ENCODE measurements around the gene SCN1A. TPM values are rescaled to one million over a fixed set of nuclear protein-coding genes. Genes with fewer than 3 reads are reported as not detected.

The SCN1A gene
- total RNA-seq, 1 donor from 2014 or later, result not detected

DNA sequence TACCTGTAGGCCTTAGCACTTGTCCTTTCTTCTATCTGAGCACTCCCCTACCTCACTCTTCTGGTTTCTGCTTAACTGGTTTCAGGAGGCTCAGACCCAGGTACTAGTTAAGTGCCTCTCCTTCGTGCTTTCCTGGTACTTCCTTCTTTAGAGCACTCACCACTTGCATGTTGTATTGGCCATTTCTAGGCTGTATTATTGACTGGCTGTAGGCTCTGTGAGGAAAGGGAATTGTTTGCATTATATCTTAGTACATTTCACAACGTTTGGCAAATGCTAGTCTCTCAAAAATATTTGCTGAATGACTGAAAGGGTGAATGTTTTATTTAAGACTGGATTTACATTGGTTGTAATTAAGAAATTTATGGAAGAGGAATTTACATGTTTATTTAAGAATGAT, 36.0 kb upstream of the SCN1A start:
- no peaks in the 10 kb centered on the region for H3K9me3 Mint-ChIP-seq
- POLR2A ChIA-PET, result no interaction called here
- CTCF ChIA-PET, result no interaction called here
- no peak for ATAC-seq (ENCODE audit: low read depth)
- TF ChIP-seq, protein P1, sequence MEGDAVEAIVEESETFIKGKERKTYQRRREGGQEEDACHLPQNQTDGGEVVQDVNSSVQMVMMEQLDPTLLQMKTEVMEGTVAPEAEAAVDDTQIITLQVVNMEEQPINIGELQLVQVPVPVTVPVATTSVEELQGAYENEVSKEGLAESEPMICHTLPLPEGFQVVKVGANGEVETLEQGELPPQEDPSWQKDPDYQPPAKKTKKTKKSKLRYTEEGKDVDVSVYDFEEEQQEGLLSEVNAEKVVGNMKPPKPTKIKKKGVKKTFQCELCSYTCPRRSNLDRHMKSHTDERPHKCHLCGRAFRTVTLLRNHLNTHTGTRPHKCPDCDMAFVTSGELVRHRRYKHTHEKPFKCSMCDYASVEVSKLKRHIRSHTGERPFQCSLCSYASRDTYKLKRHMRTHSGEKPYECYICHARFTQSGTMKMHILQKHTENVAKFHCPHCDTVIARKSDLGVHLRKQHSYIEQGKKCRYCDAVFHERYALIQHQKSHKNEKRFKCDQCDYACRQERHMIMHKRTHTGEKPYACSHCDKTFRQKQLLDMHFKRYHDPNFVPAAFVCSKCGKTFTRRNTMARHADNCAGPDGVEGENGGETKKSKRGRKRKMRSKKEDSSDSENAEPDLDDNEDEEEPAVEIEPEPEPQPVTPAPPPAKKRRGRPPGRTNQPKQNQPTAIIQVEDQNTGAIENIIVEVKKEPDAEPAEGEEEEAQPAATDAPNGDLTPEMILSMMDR (IDR thresholded peaks at IDR 0.05), result no peak
- intact Hi-C loops (cut with micrococcal nuclease), result no loop called here
- no peaks in the 10 kb centered on the region for H3K4me1 Mint-ChIP-seq
- no peaks in the 10 kb centered on the region for H3K27me3 Mint-ChIP-seq
- no peak overlapping the region for H3K4me3 Mint-ChIP-seq
- H3K27ac Mint-ChIP-seq, result no peak overlapping the region
- no peaks in the 10 kb centered on the region for H3K36me3 Mint-ChIP-seq (ENCODE audit: low read depth)
- no peak for DNase-seq

- ChIA-PET CTCF (no interaction called here), POLR2A (no interaction called here)
- DNase-seq, result no peak
- Mint-ChIP-seq H3K4me1 (no peaks in the 10 kb centered on the region), H3K27ac (no peak overlapping the region), H3K4me3 (no peak overlapping the region), H3K9me3 (no peaks in the 10 kb centered on the region), H3K36me3 (ENCODE audit: low read depth) (no peaks in the 10 kb centered on the region), H3K27me3 (peaks cover 3% of the 10 kb centered on the region)
- TF ChIP-seq, protein P1 (IDR thresholded peaks at IDR 0.05), result no peak
- no peak for ATAC-seq (ENCODE audit: low read depth)
- intact Hi-C loops (cut with micrococcal nuclease), result no loop called here
Measured at GRCh38 chr2:166158546-166158945, 30.7 kb upstream of the SCN1A start.

DNA sequence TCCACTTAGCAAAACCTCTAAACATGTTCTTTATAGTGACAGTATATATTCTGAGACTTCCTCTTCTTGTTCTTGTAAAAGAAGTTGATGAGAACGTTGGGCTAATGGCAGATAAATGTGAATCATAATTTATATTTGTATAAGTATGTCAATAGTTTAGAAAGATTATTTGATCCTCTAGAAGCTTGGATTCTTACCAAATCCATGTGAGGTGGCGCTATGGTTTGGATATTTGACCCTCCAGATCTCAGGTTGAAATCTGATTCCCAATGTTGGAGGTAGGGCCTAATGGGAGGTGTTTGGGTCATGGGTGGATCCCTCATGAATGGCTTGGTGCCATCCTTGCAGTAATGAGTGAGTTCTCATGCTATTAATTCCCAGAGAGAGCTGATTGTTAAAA, 29.8 kb upstream of the SCN1A start:
- DNase-seq, result no peak
- CTCF ChIA-PET, result interaction anchor here (0.8 kb wide), 1 partner anchor 30 kb away, joined by 3 read pairs; the partner anchor contains the start of gene SCN1A
- POLR2A ChIA-PET, result no interaction called here
- Mint-ChIP-seq H3K9me3 (no peaks in the 10 kb centered on the region), H3K4me1 (no peaks in the 10 kb centered on the region), H3K4me3 (no peak overlapping the region), H3K36me3 (ENCODE audit: low read depth) (no peaks in the 10 kb centered on the region), H3K27me3 (peaks cover 3% of the 10 kb centered on the region), H3K27ac (no peak overlapping the region)
- ATAC-seq (ENCODE audit: low read depth), result no peak
- TF ChIP-seq, protein P1 (IDR thresholded peaks at IDR 0.05), result no peak
- intact Hi-C loops (cut with micrococcal nuclease), result no loop called here

GRCh38 chr2:166156985-166157490, 29.2 kb upstream of the SCN1A start:
- no peaks in the 10 kb centered on the region for H3K36me3 Mint-ChIP-seq (ENCODE audit: low read depth)
- ChIA-PET CTCF (interaction anchor here (0.8 kb wide), 1 partner anchor 29 kb away, joined by 3 read pairs; the partner anchor contains the start of gene SCN1A), POLR2A (no interaction called here)
- intact Hi-C loops (cut with micrococcal nuclease), result no loop called here
- ATAC-seq (ENCODE audit: low read depth) (no peak), DNase-seq (no peak)
- H3K27ac Mint-ChIP-seq, result no peak overlapping the region
- TF ChIP-seq, protein P1 (IDR thresholded peaks at IDR 0.05), result no peak
- no peaks in the 10 kb centered on the region for H3K9me3 Mint-ChIP-seq
- peaks cover 3% of the 10 kb centered on the region for H3K27me3 Mint-ChIP-seq
- no peaks in the 10 kb centered on the region for H3K4me1 Mint-ChIP-seq
- no peak overlapping the region for H3K4me3 Mint-ChIP-seq

DNA sequence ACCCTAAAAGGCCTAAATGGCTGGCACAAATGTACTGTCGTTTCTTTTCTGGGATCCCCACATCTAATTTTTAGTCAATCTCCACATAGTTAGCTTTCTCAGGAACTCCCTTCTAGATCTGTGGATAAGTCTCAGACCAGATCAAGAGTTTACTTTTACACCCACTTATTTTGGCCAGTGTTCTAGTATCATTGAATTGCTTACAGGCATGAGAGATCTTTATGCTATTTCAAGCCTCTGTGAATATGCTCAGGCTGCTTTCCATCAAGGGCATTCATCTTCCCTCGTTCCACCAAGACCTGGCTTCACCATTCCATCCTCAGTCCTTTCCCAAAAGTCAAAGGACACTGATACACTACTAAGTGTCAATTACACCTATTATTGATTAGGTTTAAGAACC, 27.8 kb upstream of the SCN1A start:
- Mint-ChIP-seq H3K27ac (no peak overlapping the region), H3K4me3 (no peak overlapping the region), H3K27me3 (peaks cover 3% of the 10 kb centered on the region), H3K9me3 (no peaks in the 10 kb centered on the region), H3K4me1 (no peaks in the 10 kb centered on the region), H3K36me3 (ENCODE audit: low read depth) (no peaks in the 10 kb centered on the region)
- no peak for DNase-seq
- no peak for ATAC-seq (ENCODE audit: low read depth)
- intact Hi-C loops (cut with micrococcal nuclease), result no loop called here
- CTCF ChIA-PET, result no interaction called here
- TF ChIP-seq, protein P1 (IDR thresholded peaks at IDR 0.05), result no peak
- POLR2A ChIA-PET, result no interaction called here

Data from activated B cell treated with CpG ODN at 0.5 μM for 24 hours (primary cell).